ENCODE data around the gene ADIPOQ.

Gene ADIPOQ

DNA sequence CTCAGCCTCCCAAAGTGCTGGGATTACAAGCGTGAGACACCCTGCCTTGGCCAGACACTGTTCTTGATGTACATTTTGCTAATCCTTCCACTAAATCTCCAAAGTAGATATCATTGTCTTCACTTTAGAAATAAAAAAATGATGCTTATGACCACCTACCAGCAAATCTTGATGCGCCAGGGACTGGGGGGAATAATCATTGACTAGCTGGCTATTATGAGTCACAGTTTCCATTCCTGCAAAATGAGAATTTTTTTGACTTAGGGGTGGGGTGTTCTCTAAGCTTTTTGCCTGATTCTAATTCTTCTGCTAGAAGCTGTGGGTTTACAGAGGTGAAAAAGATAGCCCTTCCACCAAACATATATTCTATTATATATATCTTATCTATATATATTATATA, 19.1 kb upstream of the ADIPOQ start:
- peak; percentile 58 for DNase-seq (ENCODE audit: low read depth)
- no peak for TF ChIP-seq CTCF (conservative IDR thresholded peaks at IDR 0.05; ENCODE audit: control insufficient read depth, insufficient read depth, low read depth, low read length)
- H3K4me3 ChIP-seq (ENCODE audit: control insufficient read depth, low read depth, low read length) = no peak overlapping the region

DNA sequence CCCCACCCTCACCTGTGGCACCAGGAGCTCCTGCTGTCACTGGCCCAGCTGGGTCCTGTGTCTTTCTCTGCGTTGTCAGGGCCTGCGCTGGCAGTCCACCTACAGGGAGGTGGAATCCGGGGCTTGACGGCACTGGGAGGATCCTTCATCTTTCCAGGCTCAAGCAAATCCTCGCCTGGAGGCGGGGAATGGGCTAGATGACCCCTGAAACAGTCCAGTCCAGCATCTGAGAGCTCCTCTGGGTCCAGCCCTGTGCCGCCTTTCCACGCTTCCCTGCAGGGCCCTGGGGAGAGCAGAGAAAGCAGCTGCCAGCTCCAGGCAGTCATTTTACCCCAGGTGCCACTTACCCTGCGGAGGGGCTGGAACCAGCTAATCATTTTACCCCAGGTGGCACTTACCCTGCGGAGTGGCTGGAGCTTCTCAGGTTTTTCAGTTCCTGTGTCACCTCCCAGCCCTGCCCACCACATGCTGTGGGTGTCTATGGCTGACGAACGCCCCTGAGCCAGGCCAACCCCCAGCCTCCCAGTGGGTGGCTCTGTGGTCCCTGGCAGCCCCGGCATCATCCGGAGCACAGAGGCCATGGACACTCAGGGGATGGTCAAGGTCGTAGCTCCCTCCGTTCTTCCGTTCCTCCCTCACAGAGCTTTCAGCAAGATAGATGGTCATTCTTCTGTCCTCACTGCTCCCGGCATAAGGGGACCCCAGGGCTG, 17.9 kb upstream of the ADIPOQ start:
- no peak for DNase-seq (ENCODE audit: low read depth)
- H3K4me3 ChIP-seq (ENCODE audit: control insufficient read depth, low read depth, low read length) = no peak overlapping the region
- no peak for TF ChIP-seq CTCF (conservative IDR thresholded peaks at IDR 0.05; ENCODE audit: control insufficient read depth, insufficient read depth, low read depth, low read length)

GRCh38 chr3:186825294-186825821, 17.2 kb upstream of the ADIPOQ start:
- peak; percentile 69 for DNase-seq (ENCODE audit: low read depth)
- H3K4me3 ChIP-seq (ENCODE audit: control insufficient read depth, low read depth, low read length) = peak overlapping the region; percentile 4
- TF ChIP-seq CTCF (conservative IDR thresholded peaks at IDR 0.05; ENCODE audit: control insufficient read depth, insufficient read depth, low read depth, low read length) = no peak

DNA sequence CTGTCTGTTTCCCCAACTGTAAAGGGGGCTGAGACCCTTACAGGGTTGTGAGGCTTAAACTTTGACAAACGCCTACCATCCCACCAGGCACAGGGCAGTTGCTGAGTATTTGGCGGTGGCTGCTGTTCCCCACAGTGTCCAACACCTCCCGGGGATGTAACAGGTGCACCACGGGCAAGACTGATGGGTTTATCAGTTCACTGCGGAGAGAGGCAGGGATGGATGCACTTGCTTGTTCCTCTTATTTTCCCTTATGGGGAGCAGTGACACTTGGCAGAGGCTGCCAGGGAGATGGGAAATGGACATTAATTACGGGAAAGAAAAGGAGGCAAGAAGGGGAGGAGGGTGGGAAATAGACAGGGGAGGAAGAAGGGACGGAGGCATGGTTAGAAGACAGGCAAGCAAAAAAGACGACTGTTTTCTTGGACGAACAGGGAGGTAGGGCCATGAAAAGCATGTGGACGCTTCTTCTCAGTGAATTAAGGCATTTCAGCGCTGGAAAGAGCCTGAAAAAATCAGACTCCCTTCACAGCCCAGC, 16.6 kb upstream of the ADIPOQ start:
- no peak for DNase-seq (ENCODE audit: low read depth)
- peak overlapping the region; percentile 51 for H3K4me3 ChIP-seq (ENCODE audit: control insufficient read depth, low read depth, low read length)
- no peak for TF ChIP-seq CTCF (conservative IDR thresholded peaks at IDR 0.05; ENCODE audit: control insufficient read depth, insufficient read depth, low read depth, low read length)

DNA sequence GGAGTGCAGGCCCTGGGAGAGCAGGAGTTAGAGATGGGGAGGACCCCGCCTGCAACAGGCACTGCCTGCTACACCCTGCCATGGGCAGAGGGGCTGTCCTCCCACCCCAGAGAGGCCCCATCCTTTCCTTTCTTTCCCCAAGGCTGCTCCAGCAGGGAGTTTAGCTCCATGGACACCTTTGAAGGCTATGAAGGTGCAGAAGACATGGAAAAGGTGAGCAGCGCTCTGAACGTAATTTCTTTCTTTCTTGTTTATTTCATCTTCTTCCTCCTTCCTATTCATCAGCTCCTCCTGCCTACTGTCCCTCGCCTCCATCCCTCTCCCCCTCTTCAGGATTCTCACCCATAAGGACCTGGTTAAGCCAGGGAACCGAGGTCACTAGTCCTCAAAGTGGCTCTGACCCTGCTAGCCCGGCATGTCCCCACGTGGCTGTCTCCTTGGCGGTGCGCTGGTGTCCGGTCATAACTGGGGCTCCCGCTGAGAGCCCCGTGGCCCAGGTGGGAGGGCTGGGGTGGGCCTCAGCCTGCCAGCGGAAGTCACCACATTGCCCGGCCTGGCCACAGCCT, 16.0 kb upstream of the ADIPOQ start:
- DNase-seq (ENCODE audit: low read depth) = no peak

More for the DNA sequence above, 16.0 kb upstream of the ADIPOQ start:
- H3K4me3 ChIP-seq (ENCODE audit: control insufficient read depth, low read depth, low read length) = peak overlapping the region; percentile 51
- no peak for TF ChIP-seq CTCF (conservative IDR thresholded peaks at IDR 0.05; ENCODE audit: control insufficient read depth, insufficient read depth, low read depth, low read length)
